Omental fat pad (tissue), 4 donors: ENCODE measurements around the gene MTA1. TPM values are rescaled to one million over a fixed set of nuclear protein-coding genes. Genes with fewer than 3 reads are reported as not detected.

Experiments used
- ATAC-seq: fragments of 150-250 bp; one replicate; pipeline ENCODE4 v1.9.1; 2016; ENCODE audit warnings: mild to moderate bottlenecking, moderate library complexity; ENCODE audit not compliant: low FRiP score
- DNase-seq: peaks from one replicate; pipeline ENCODE4 v3.0.0-alpha.2; 2019; ENCODE audit warnings: low spot score
- total RNA-seq, 4 donors: library from RNA; depleted of rRNA; stranded (reverse); fragments of >200 nt; gene quantifications; one replicate each; pipeline ENCODE4 v1.1.0, GENCODE V29; 2016
- TF ChIP-seq, protein P1 (sequence below), 3 donors: fragments of 450-650 bp; IDR thresholded peaks; one replicate each; pipeline ENCODE4 v1.5.1; 2016 to 2017; ENCODE audit warnings: antibody characterized with exemption in 3 of 3, mild to moderate bottlenecking in 3 of 3, moderate library complexity in 2 of 3

MTA1 gene
- total RNA-seq, 4 donors from 2014 or later, result 35.4 to 72.5 (median 59.7) TPM

GRCh38 chr14:105420974-105421674 is 1.5 kb downstream of the MTA1 start:
- ATAC-seq (no peak), DNase-seq (no peak)
- TF ChIP-seq, protein P1, sequence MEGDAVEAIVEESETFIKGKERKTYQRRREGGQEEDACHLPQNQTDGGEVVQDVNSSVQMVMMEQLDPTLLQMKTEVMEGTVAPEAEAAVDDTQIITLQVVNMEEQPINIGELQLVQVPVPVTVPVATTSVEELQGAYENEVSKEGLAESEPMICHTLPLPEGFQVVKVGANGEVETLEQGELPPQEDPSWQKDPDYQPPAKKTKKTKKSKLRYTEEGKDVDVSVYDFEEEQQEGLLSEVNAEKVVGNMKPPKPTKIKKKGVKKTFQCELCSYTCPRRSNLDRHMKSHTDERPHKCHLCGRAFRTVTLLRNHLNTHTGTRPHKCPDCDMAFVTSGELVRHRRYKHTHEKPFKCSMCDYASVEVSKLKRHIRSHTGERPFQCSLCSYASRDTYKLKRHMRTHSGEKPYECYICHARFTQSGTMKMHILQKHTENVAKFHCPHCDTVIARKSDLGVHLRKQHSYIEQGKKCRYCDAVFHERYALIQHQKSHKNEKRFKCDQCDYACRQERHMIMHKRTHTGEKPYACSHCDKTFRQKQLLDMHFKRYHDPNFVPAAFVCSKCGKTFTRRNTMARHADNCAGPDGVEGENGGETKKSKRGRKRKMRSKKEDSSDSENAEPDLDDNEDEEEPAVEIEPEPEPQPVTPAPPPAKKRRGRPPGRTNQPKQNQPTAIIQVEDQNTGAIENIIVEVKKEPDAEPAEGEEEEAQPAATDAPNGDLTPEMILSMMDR (IDR thresholded peaks at IDR 0.05), result no peak

DNA sequence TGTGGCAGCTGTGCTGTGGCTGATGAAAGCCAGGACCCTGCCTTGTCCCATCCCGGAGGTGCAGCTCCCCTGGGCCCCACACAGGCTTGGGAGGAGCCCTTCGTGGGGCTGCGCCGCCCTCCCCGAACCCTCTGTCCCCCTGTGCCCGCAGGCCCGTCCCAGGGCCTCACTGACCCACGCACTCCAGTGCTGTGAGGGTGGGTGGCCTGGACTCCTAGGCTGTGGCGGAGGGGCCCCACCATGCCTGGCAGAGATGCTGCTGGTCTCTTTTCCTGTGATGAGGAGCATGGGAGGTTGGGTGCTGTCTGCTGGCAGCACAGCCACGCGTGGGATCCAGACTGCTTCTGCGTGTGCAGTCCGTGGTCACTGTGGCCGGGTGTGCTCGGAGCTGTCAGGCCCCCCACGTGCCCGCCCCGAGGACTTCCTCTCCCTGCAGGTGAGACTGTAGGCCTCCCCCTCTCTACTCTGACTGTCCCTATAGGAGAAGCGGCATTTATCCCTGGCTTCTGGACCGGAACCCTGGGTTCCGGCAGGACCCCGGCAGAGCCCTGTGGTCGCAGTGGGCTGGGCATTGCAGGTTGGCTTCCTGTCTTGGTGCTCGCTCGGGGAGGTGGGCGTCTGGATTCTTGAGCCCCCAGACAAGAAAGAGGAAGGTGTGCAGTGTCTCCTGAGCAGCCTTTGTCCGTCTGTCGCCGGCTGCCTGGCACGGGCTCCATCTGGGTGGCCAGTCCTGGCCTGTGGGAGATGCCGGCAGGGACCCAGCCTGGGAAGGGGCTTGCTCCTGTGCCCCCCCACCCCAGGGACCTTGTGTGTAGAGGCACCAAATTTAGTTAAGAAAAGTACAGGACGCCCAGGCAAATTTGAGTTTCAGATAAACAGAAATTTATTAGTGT is 2.3 kb downstream of the MTA1 start:
- DNase-seq (no peak), ATAC-seq (no peak)
- TF ChIP-seq, protein P1 (IDR thresholded peaks at IDR 0.05), result no peak

DNA sequence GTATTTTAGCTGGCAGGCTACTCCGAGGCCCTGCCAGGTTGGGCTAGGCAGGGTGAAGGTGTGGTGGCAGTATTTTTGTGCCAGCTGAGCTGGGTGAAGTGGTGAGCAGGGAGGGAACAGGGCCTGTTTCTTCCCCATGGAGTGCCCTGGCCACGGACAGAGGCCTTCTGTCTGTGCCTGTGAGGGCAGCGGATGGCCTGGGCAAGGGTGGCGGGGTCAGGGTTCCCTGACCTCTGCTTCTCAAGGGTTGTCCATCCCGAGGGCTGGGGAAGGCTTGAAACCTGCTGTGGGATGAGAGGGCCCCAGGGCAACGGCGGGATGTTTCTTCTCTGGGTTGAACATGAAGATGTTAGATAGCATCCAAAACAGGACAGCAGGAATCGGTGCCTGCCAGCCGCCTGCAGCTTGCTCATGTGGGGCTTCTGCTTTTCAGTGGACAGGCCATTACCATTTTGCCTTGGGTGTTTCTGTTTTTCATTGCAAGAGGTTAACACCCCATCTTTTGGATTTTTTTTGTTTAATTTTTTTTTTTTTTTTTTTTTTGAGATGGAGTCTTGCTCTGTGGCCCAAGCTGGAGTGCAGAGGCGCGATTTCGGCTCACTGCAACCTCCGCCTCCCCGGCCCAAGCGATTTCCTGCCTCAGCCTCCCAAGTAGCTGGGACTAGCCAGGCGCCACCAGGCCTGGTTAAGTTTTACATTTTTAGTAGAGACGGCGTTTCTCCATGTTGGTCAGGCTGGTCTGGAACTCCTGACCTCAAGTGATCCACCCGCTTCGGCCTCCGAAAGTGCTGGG is 3.3 kb downstream of the MTA1 start:
- ATAC-seq (no peak), DNase-seq (no peak)

GRCh38 chr14:105423488-105424195 is 4.0 kb downstream of the MTA1 start:
- TF ChIP-seq, protein P1 (IDR thresholded peaks at IDR 0.05), result no peak
- DNase-seq (no peak), ATAC-seq (no peak)

More for the DNA sequence above, 3.3 kb downstream of the MTA1 start:
- TF ChIP-seq, protein P1 (IDR thresholded peaks at IDR 0.05), result no peak

DNA sequence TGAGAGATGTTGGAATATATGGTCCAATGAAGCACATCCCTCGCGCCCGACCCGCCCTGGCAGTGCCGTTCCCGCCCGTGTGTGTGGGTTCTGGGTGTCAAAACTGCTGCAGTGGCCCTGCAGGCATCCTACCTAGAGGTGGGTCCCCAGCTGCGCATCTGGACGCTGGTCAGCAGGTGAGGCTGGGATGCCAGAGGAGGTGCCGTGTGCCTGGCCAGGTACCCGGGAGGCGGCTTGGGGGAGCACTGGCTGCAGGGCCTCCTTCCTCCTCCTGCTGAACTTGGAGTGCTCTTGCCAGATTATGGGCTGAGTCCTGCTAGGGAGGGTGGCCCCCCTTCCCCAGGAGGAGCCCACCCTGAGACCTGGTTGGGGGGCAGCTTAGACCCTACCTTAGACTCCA is 5.2 kb downstream of the MTA1 start:
- TF ChIP-seq, protein P1 (IDR thresholded peaks at IDR 0.05), result no peak
- DNase-seq (no peak), ATAC-seq (no peak)

DNA sequence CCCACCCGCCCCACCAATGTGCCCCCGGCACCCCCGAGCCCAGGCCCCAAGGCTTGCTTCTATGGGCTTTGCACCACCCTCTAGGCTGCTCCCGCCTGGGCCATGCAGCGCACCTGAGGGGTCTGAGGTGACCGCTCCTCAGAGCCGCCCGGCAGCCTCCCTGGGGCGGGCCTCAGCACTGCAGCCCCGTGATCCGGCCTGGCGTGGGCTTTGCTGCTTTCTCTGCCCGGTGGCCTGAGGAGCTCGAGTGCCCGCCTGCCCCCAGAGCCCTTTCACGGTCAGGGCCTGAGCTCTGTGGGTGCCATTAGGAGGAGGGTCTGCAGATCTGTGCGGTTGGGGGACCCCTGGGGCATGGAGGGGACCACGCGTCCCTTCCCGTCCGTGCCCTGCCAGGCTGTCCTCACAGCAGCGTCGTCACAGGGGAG is 6.2 kb downstream of the MTA1 start:
- ATAC-seq (no peak), DNase-seq (no peak)

More for the DNA sequence above, 6.2 kb downstream of the MTA1 start:
- TF ChIP-seq, protein P1 (IDR thresholded peaks at IDR 0.05), result no peak
